ENCODE results near the gene CCDC185. TPM values are rescaled to one million over a fixed set of nuclear protein-coding genes. Genes with fewer than 3 reads are reported as not detected.
A peak's percentile ranks its signal among the peaks of the same experiment; 100 is the strongest.

CCDC185 gene
- total RNA-seq, 6 experiments from 2014 or later = not detected

GRCh38 chr1:223421676-223422075, 28.5 kb downstream of the CCDC185 start:
- H3K4me3 Mint-ChIP-seq = no peak overlapping the region
- no peaks in the 10 kb centered on the region for H3K36me3 Mint-ChIP-seq (ENCODE audit: low read depth)
- H3K4me1 Mint-ChIP-seq (ENCODE audit: low read depth) = peaks cover 31% of the 10 kb centered on the region
- H3K9me3 Mint-ChIP-seq = no peaks in the 10 kb centered on the region
- no peak for DNase-seq
- H3K27ac Mint-ChIP-seq = no peak overlapping the region
- no peak for TF ChIP-seq CTCF (IDR thresholded peaks at IDR 0.05)
- H3K27me3 Mint-ChIP-seq (ENCODE audit: insufficient read depth) = peaks cover 25% of the 10 kb centered on the region

- Mint-ChIP-seq H3K9me3 (no peaks in the 10 kb centered on the region), H3K4me3 (no peak overlapping the region), H3K36me3 (ENCODE audit: low read depth) (no peaks in the 10 kb centered on the region), H3K27me3 (ENCODE audit: insufficient read depth) (peaks cover 20% of the 10 kb centered on the region), H3K27ac (no peak overlapping the region), H3K4me1 (ENCODE audit: low read depth) (peaks cover 31% of the 10 kb centered on the region)
- no peak for TF ChIP-seq CTCF (IDR thresholded peaks at IDR 0.05)
- no peak for DNase-seq
Observed at GRCh38 chr1:223422911-223423310, 29.7 kb downstream of the CCDC185 start.

- Mint-ChIP-seq H3K36me3 (ENCODE audit: low read depth) (no peaks in the 10 kb centered on the region), H3K27ac (peak overlapping the region; percentile 57; the same call in 1 of the 2 replicates)
- peak; percentile 65 for DNase-seq
Observed at GRCh38 chr1:223423641-223424233, 30.5 kb downstream of the CCDC185 start.

GRCh38 chr1:223425550-223425949, 32.3 kb downstream of the CCDC185 start:
- Mint-ChIP-seq H3K27ac (no peak overlapping the region), H3K9me3 (no peaks in the 10 kb centered on the region), H3K4me1 (ENCODE audit: low read depth) (peaks cover 43% of the 10 kb centered on the region), H3K27me3 (ENCODE audit: insufficient read depth) (peaks cover 11% of the 10 kb centered on the region), H3K36me3 (ENCODE audit: low read depth) (no peaks in the 10 kb centered on the region), H3K4me3 (no peak overlapping the region)
- no peak for TF ChIP-seq CTCF (IDR thresholded peaks at IDR 0.05)
- no peak for DNase-seq

More at GRCh38 chr1:223423641-223424233, 30.5 kb downstream of the CCDC185 start:
- H3K4me3 Mint-ChIP-seq = no peak overlapping the region
- TF ChIP-seq CTCF (IDR thresholded peaks at IDR 0.05) = no peak
- H3K27me3 Mint-ChIP-seq (ENCODE audit: insufficient read depth) = peaks cover 19% of the 10 kb centered on the region
- no peaks in the 10 kb centered on the region for H3K9me3 Mint-ChIP-seq
- H3K4me1 Mint-ChIP-seq (ENCODE audit: low read depth) = peaks cover 31% of the 10 kb centered on the region

GRCh38 chr1:223426936-223427335, 33.7 kb downstream of the CCDC185 start:
- Mint-ChIP-seq H3K9me3 (no peaks in the 10 kb centered on the region), H3K36me3 (ENCODE audit: low read depth) (no peaks in the 10 kb centered on the region), H3K27me3 (ENCODE audit: insufficient read depth) (peaks cover 11% of the 10 kb centered on the region), H3K4me3 (no peak overlapping the region), H3K27ac (no peak overlapping the region), H3K4me1 (ENCODE audit: low read depth) (peaks cover 44% of the 10 kb centered on the region)
- DNase-seq = no peak
- no peak for TF ChIP-seq CTCF (IDR thresholded peaks at IDR 0.05)
